Activated CD4-positive, CD25-positive, alpha-beta regulatory T cell treated with anti-CD3 and anti-CD28 coated beads, Interleukin-2, amount 50 U/mL, for 24 hours (primary cell): ENCODE results near the gene LDLRAD4.

Experiments used
- ATAC-seq, 2 donors: fragments of 150-1000 bp; cut with Tn5 transposase; one replicate each; pipeline ENCODE4 v1.10.0; 2021; ENCODE audit warnings: mild to moderate bottlenecking in 1 of 2, moderate library complexity in 1 of 2

LDLRAD4 gene

GRCh38 chr18:13612196-13612997, 393.8 kb downstream of the LDLRAD4 start:
- ATAC-seq: peak; percentile 63 to 64

GRCh38 chr18:13613099-13613498, 394.5 kb downstream of the LDLRAD4 start:
- no peak for ATAC-seq

DNA sequence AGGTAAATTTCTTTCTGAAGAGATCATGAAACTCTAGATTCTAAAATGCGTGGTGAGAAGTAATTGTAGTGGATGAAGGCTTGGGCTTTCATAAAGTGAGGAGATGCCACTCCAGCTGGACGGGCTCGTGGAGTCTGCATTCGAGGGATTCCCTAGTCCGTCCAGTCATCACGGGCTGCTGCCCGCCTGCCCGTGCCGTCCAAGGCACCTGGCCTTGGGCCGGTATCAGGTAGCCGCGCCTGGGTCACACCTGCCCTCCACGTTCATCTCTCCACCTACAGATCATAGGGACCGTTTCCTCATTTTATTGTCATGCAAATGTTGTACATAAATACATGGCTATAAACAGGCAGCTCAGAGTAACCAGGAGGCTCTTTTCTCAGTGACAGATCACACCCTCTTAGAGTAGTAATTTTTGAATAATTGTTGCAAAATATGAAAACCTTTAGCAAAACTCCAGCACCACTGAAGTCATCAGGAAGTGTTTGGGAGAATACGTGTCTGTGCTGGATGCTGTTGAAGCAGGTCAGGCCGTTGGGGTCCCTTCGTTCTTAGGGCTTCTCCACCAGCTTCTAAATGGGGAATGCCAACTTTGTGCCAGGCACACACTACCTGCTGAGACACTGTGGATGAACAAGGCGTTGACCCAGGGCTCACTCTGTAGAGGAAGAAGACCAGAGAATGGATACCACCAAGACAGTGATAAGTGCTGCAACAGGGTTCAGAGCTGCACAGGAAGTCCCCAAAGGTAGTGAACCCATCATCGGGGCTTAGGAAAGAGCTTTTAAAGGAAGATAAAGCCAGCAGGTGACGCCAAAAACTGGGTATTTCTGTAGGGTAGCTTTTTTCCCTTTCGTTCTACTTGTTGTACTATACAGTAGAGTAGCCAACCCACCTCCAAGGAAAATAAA, 395.3 kb downstream of the LDLRAD4 start:
- ATAC-seq: no peak

DNA sequence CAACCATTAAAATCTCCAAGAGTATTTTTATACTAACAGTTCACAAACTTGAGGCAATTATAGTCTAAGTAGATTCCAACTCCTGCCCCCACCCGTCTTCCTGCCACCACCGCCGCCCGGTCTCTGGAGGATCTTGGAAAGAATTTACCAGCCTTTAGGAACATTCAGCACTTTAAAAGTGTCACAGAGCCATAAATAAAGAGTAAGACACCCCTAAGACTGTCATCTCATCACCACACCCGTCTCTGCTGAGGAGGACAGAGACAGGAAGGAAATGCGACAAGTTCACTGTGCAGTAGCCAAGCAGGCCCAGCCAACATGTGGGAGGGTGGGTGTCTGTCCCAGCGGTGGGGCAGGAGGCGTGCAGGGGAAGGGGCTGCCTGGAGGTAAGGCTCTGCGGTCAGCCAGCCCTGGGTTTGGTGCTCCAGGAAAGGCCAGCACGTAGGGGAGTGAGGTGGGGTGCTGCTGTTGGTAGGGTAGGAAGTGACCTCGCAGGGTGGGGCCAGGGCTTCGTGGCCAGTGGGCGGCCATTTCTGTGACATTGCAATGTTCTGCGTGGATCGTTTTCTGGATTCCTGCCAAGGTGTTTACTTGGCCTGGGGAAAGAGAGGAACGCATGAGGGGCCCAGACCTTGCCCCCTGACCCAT, 396.2 kb downstream of the LDLRAD4 start:
- no peak for ATAC-seq

GRCh38 chr18:13615432-13615861, 396.9 kb downstream of the LDLRAD4 start:
- ATAC-seq: peak; percentile 19 to 21

GRCh38 chr18:13616041-13616440, 397.5 kb downstream of the LDLRAD4 start:
- no peak for ATAC-seq

GRCh38 chr18:13616525-13617035, 398.0 kb downstream of the LDLRAD4 start:
- ATAC-seq: no peak

DNA sequence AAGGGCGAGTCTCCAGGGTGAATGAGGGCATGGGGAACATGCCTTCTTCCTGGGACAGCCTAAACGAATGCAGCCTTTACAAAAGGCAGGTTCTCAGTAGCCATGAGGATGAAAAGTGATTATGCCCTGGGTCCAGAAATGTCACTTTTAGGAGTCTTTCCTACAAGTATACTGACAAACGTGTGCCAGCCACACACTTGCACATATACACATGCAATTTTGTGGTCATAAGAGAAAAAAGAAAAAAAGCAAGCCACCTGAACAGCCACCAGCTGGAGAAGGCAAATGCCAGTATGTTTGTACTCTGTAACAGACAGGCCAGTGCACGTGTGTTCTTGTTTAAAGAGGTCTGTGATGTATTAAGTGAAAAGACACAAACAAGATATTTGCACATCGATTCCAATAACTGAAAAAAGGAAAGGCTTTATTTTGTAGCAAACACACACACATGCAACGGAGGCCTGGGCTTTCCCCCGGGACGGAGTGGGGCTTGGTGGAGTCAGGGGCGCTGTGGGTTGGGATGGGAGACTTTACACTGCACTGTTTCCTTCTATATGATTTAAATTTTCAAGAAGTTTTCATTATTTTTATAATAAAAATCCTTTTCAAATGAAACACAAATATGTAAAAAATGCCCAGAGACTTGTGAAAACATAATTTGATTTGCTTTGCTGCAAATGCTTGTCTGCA, 399.4 kb downstream of the LDLRAD4 start:
- no peak for ATAC-seq

- no peak for ATAC-seq
These were observed 400.3 kb downstream of the LDLRAD4 start for GRCh38 chr18:13618760-13619438.

GRCh38 chr18:13619505-13620205, 401.1 kb downstream of the LDLRAD4 start:
- ATAC-seq: no peak

- no peak for ATAC-seq
These were observed 401.7 kb downstream of the LDLRAD4 start for GRCh38 chr18:13620206-13620672.

DNA sequence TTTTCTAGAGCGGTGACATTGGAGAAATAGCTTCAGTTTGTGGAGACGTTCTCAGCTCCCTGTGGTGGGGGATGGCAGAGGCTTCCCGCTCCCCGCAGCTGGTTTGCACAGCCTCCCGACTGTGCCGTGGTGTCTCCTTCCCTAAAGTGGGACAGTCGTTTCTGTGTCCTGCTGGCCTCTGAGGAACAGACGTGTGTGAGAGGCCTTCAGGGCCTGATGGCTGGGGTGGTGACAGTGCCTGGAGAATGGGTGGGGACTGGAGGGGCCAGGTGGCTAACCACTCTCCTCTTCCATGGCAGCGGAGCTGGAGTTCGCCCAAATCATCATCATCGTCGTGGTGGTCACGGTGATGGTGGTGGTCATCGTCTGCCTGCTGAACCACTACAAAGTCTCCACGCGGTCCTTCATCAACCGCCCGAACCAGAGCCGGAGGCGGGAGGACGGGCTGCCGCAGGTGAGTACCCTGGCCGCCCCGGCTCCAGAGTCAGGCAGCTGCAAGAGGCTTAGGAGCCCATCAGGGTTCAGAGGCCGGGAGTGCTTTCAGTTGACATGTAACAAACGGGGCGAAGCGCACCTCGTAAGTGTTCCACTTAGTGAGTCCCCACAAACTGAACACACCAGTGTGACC, 402.4 kb downstream of the LDLRAD4 start:
- ATAC-seq: no peak

GRCh38 chr18:13621446-13621849, 402.9 kb downstream of the LDLRAD4 start:
- ATAC-seq: no peak

DNA sequence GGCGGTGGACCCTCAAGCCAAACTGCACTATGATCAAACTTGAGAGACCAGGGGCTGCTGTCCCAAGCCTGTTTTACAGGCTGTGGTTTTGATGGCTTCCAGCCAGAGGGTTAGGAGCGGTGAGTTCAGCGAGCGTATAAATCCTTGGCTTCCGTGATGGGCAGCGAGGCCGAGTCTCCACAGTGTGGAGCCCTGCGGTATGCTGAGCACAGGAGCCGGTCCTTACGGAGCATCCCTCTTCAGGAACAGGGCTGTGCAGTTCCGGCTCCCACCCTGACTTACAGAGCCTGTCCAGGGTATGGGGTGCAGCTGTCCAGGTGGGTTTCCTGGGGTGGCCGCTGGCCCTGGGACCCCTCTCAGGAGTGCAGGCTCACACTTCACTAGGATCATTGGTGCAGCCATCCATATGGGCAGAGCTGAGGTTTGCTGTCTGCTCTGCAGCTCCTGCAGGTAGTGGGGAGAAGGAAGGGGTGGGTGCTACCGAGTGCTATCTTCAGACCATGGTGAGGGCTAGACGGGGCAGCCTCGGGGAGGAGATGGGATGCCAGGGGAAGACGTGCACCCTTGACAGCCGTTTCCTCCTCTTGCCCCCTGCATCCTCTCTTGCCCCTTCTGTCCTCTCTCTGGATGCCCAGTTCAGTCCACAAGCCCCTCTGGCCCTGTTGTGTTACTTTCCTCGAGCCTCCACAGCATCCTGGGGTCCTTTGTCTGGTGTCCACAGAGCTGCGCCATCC, 403.5 kb downstream of the LDLRAD4 start:
- ATAC-seq: no peak

DNA sequence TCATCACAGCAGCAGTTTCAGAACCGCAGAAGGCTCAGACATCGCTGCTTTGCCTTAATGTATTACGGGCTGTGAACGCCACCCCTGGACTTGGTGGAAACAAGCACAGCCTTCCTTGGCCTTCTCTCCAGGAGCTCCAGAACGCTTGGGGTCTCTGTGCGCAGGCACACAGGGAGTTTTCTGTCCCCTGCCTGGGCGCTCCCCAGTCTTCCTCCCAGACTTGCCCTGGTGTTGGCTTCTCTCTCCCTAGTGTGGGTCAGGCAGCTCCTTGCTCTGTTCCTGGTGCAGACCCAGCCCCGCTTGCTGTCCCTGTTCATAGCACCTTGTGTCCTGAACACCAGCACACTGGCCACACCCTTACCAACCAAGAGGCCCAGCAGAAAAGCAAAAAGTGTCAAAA, 404.2 kb downstream of the LDLRAD4 start:
- no peak for ATAC-seq

DNA sequence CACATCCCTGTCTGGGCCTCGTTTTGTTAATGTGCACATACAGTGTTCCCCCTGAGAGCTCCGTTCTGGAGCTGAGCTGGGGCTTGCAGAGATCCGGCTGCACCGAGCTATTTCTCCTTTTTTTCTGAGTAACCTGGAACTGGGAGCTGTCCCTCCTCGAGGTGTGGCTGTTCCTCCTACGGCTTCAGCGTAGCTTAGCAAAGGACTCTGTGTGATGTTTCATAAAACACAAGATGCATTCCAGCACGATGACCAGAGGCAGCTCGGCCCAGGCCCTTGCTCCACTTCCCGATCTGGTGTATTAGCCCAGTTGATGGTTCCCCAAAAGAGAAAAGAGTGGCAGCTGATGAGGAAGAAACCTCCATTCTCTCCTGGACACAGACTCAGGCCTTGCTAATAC, 404.8 kb downstream of the LDLRAD4 start:
- no peak for ATAC-seq

GRCh38 chr18:13623871-13624270, 405.3 kb downstream of the LDLRAD4 start:
- no peak for ATAC-seq

- no peak for ATAC-seq
These were observed 406.1 kb downstream of the LDLRAD4 start for GRCh38 chr18:13624563-13625237.

GRCh38 chr18:13625355-13625754, 406.8 kb downstream of the LDLRAD4 start:
- ATAC-seq: no peak
